Brain microvascular endothelial cell (primary cell): ENCODE measurements around the gene MDM1.
A peak's percentile ranks its signal among the peaks of the same experiment; 100 is the strongest.

ENCODE experiments used
- DNase-seq: peaks from one replicate; pipeline ENCODE4 v3.0.0-alpha.2; 2020
- H3K27ac ChIP-seq: fragments of 250-450 bp; sonication (Bioruptor Pico); 2 replicates; pipeline ENCODE4 v1.5.1; 2020; ENCODE audit warnings: mild to moderate bottlenecking, moderate library complexity
- H3K27me3 ChIP-seq: fragments of 250-450 bp; sonication (Bioruptor Pico); replicated peaks from 2 replicates; pipeline ENCODE4 v1.5.1; 2020; ENCODE audit warnings: mild to moderate bottlenecking
- H3K36me3 ChIP-seq: fragments of 250-450 bp; sonication (Bioruptor Pico); replicated peaks from 2 replicates; pipeline ENCODE4 v1.5.1; 2020; ENCODE audit warnings: mild to moderate bottlenecking
- H3K4me3 ChIP-seq: 2 replicates; pipeline ENCODE4 v1.5.1; 2011; ENCODE audit warnings: low read depth, mild to moderate bottlenecking, control low read depth, low read length, moderate library complexity
- in situ Hi-C: cut with HindIII; loops from 2 replicates; pipeline ENCODE4 v1.10.0; 2017; ENCODE audit warnings: low sequenced_read_pairs, low pct_ligation_motif_present
- TF ChIP-seq, protein P1 (sequence below): IDR thresholded peaks from 2 replicates; pipeline ENCODE4 v1.5.1; 2011; ENCODE audit warnings: low read depth, mild to moderate bottlenecking, moderate library complexity, low read length, control low read depth, inconsistent platforms; ENCODE audit errors: missing control alignments

MDM1 gene

DNA sequence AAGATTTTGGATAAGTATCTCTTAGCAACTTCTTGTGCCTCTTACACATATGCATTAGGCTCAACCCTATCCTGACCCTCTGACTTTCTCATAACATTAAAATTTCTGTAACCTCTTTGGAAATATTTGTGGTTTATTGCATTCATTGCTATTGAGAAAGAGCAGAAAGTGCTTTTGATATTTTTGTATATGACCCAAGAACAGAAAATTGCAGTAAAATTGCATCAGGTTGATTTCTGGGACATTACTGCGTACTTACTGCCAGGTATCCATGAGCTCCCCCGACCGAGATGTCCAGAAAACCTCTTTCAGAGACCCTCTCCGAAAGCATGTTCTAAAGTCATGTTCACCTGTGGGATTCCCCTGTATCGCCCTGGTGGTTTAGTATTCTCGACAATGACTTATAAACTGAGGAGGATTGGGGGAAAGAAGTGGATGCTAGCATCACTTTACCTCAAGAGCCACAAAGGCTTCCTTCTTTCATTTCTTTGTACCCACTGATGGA lies 64.2 kb downstream of the MDM1 start:
- H3K27ac ChIP-seq, result peak overlapping the region; percentile 65
- peak; percentile 44 for DNase-seq
- no peaks in the 10 kb centered on the region for H3K36me3 ChIP-seq
- TF ChIP-seq, protein P1, sequence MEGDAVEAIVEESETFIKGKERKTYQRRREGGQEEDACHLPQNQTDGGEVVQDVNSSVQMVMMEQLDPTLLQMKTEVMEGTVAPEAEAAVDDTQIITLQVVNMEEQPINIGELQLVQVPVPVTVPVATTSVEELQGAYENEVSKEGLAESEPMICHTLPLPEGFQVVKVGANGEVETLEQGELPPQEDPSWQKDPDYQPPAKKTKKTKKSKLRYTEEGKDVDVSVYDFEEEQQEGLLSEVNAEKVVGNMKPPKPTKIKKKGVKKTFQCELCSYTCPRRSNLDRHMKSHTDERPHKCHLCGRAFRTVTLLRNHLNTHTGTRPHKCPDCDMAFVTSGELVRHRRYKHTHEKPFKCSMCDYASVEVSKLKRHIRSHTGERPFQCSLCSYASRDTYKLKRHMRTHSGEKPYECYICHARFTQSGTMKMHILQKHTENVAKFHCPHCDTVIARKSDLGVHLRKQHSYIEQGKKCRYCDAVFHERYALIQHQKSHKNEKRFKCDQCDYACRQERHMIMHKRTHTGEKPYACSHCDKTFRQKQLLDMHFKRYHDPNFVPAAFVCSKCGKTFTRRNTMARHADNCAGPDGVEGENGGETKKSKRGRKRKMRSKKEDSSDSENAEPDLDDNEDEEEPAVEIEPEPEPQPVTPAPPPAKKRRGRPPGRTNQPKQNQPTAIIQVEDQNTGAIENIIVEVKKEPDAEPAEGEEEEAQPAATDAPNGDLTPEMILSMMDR, result no peak
- in situ Hi-C loops, result no loop called here
- H3K27me3 ChIP-seq, result no peaks in the 10 kb centered on the region
- no peak overlapping the region for H3K4me3 ChIP-seq

DNA sequence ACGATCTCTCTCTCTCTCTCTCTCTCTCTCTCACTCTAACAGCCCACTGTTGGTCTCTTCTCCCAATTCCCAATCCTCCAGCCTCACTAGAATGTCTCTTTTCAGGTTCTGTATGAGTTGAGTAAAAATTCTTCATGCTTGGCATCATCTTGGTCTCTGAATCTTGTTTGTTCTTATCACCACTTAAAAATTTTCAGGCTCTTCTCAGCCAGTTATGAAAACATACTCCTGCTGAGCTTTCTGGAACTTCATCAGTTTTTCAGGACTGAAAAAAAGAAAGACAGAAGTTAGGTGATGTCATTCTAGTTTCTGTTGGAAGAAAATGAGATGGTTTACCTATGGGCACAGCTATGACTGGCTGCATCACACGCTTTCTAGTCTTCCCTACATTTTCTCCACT lies 67.3 kb downstream of the MDM1 start:
- TF ChIP-seq, protein P1, result no peak
- in situ Hi-C loops, result no loop called here
- no peaks in the 10 kb centered on the region for H3K36me3 ChIP-seq
- peak overlapping the region; percentile 72 for H3K27ac ChIP-seq
- DNase-seq, result peak; percentile 48
- no peaks in the 10 kb centered on the region for H3K27me3 ChIP-seq
- H3K4me3 ChIP-seq, result no peak overlapping the region

- peak; percentile 39 for DNase-seq
- no peaks in the 10 kb centered on the region for H3K27me3 ChIP-seq
- peak overlapping the region; percentile 72 for H3K27ac ChIP-seq
- in situ Hi-C loops, result no loop called here
- H3K36me3 ChIP-seq, result no peaks in the 10 kb centered on the region
- H3K4me3 ChIP-seq, result no peak overlapping the region
- TF ChIP-seq, protein P1, result no peak
These were observed 67.9 kb downstream of the MDM1 start for GRCh38 chr12:68264158-68264855.

DNA sequence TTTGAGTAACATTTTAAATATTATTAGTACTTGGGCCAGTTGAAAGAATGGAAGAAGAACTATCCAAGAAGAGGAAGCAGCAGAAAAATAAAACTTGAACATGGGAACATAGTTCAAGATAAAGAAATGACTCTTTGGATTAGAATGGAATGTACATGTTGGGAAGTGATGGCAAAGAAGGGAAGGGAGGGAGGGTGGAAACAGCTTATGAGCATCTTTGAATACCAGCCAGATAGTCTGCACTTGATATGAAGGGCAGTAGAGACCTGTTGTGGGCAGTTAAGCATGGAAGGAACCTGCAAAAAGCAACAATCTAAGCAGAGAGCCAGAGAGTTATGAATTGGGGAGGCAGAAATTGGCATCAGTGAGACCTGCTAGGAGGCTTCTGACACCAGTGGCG lies 68.8 kb downstream of the MDM1 start:
- DNase-seq, result peak; percentile 61
- in situ Hi-C loops, result no loop called here

DNA sequence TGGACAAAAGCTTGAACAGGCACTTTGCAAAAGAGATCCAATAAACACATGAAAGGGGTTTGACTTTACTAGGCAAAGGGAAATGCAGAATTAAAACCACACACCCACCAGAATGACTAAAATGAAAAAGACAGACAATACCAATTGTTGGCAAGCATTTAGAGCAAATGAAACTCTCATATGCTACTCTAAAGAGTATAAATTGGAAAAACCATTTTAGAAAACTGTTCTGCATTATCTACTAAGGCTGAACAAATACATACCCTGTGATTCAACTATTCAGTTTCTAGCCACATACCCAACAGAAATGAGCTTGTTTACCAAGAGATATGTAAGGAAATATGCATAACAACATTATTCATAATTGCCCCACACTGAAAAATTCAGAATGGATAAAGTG lies 70.3 kb downstream of the MDM1 start:
- in situ Hi-C loops, result no loop called here
- H3K4me3 ChIP-seq, result no peak overlapping the region
- H3K27me3 ChIP-seq, result no peaks in the 10 kb centered on the region
- H3K27ac ChIP-seq, result no peak overlapping the region
- DNase-seq, result no peak
- H3K36me3 ChIP-seq, result no peaks in the 10 kb centered on the region
- TF ChIP-seq, protein P1, result no peak

More for the DNA sequence above, 68.8 kb downstream of the MDM1 start:
- H3K4me3 ChIP-seq, result no peak overlapping the region
- TF ChIP-seq, protein P1, result no peak
- peak overlapping the region; percentile 72 for H3K27ac ChIP-seq
- H3K27me3 ChIP-seq, result no peaks in the 10 kb centered on the region
- H3K36me3 ChIP-seq, result no peaks in the 10 kb centered on the region

- no peaks in the 10 kb centered on the region for H3K36me3 ChIP-seq
- no peaks in the 10 kb centered on the region for H3K27me3 ChIP-seq
- in situ Hi-C loops, result no loop called here
- H3K4me3 ChIP-seq, result no peak overlapping the region
- DNase-seq, result no peak
- TF ChIP-seq, protein P1, result no peak
- peak overlapping the region; percentile 96 for H3K27ac ChIP-seq
These were observed 72.0 kb downstream of the MDM1 start for GRCh38 chr12:68260153-68260552.
